Osteoblast (primary cell): ENCODE data around the gene DNAH10. TPM values are rescaled to one million over a fixed set of nuclear protein-coding genes. Genes with fewer than 3 reads are reported as not detected.

Experiments
- DNase-seq: peaks from one replicate; pipeline ENCODE4 v3.0.0; 2011; ENCODE audit warnings: low spot score, mixed read lengths; ENCODE audit not compliant: insufficient read length; ENCODE audit errors: missing footprints
- H2AFZ ChIP-seq: 2 replicates; pipeline ENCODE4 v1.6.0; 2011; ENCODE audit warnings: mild to moderate bottlenecking, low read length
- H3K27ac ChIP-seq: 2 replicates; pipeline ENCODE4 v1.5.1; 2011; ENCODE audit warnings: mild to moderate bottlenecking, low read depth, low read length, moderate library complexity
- H3K27me3 ChIP-seq: 2 replicates; pipeline ENCODE4 v1.6.0; 2012; ENCODE audit warnings: mild to moderate bottlenecking, control low read depth, inconsistent platforms, low read length, moderate library complexity; ENCODE audit not compliant: insufficient read depth
- H3K36me3 ChIP-seq: 2 replicates; pipeline ENCODE4 v1.5.1; 2011; ENCODE audit warnings: mild to moderate bottlenecking, low read length, control low read depth, moderate library complexity; ENCODE audit not compliant: insufficient read depth
- H3K4me1 ChIP-seq: 2 replicates; pipeline ENCODE4 v1.5.1; 2011; ENCODE audit warnings: mild to moderate bottlenecking, low read length, control low read depth, moderate library complexity; ENCODE audit not compliant: insufficient read depth
- H3K4me2 ChIP-seq: 2 replicates; pipeline ENCODE4 v1.6.0; 2011; ENCODE audit warnings: mild to moderate bottlenecking, low read length; ENCODE audit not compliant: insufficient read depth
- H3K4me3 ChIP-seq: fragments of 200-600 bp; sonication (generic); 3 replicates; pipeline ENCODE4 v1.5.1; 2012; ENCODE audit warnings: mild to moderate bottlenecking, low read length, inconsistent platforms; ENCODE audit not compliant: insufficient read depth
- H3K79me2 ChIP-seq: 2 replicates; pipeline ENCODE4 v1.6.0; 2012; ENCODE audit warnings: mild to moderate bottlenecking, low read length, control low read depth, inconsistent platforms; ENCODE audit not compliant: insufficient read depth
- H3K9me3 ChIP-seq: 2 replicates; pipeline ENCODE4 v1.5.1; 2011; ENCODE audit warnings: low read depth, low read length, control low read depth
- H4K20me1 ChIP-seq: 2 replicates; pipeline ENCODE4 v1.6.0; 2012; ENCODE audit warnings: mild to moderate bottlenecking, low read length, control low read depth; ENCODE audit not compliant: insufficient read depth
- CTCF ChIP-seq: IDR thresholded peaks from 2 replicates; pipeline ENCODE4 v1.5.1; 2011; ENCODE audit warnings: mild to moderate bottlenecking, low read depth, low read length, moderate library complexity; ENCODE audit errors: extremely low read depth
- total RNA-seq: library from RNA; depleted of rRNA; stranded (reverse); fragments of >200 nt; gene quantifications from 2 replicates; pipeline ENCODE4 v1.2.3, GENCODE V29; 2012

DNAH10 gene
- total RNA-seq, 1 donor = 0.72 TPM

- Histone ChIP-seq H3K9me3 (peaks cover 7% of the 10 kb centered on the region), H3K27me3 (no peaks in the 10 kb centered on the region), H4K20me1 (peaks cover 16% of the 10 kb centered on the region), H3K4me3 (no peak overlapping the region), H2AFZ (no peak overlapping the region), H3K27ac (no peak overlapping the region), H3K36me3 (peaks cover 65% of the 10 kb centered on the region), H3K79me2 (peaks cover 12% of the 10 kb centered on the region), H3K4me2 (no peak overlapping the region), H3K4me1 (peaks cover 32% of the 10 kb centered on the region)
- DNase-seq = no peak
- no peak for TF ChIP-seq CTCF
These were observed 178.5 kb downstream of the DNAH10 start for GRCh38 chr12:123940627-123940966.

- peak overlapping the region; percentile 92 for H3K27ac ChIP-seq
- no peak for DNase-seq
- H3K9me3 ChIP-seq = peaks cover 7% of the 10 kb centered on the region
- H3K4me3 ChIP-seq = no peak overlapping the region
- H3K79me2 ChIP-seq = peaks cover 12% of the 10 kb centered on the region
- no peak overlapping the region for H3K4me2 ChIP-seq
- H3K27me3 ChIP-seq = no peaks in the 10 kb centered on the region
- H3K4me1 ChIP-seq = peaks cover 32% of the 10 kb centered on the region
- peaks cover 18% of the 10 kb centered on the region for H4K20me1 ChIP-seq
- H3K36me3 ChIP-seq = peaks cover 63% of the 10 kb centered on the region
- no peak for TF ChIP-seq CTCF
- H2AFZ ChIP-seq = no peak overlapping the region
These were observed 178.9 kb downstream of the DNAH10 start for GRCh38 chr12:123941000-123941399.

- peaks cover 32% of the 10 kb centered on the region for H3K4me1 ChIP-seq
- TF ChIP-seq CTCF = no peak
- peaks cover 7% of the 10 kb centered on the region for H3K9me3 ChIP-seq
- peak overlapping the region; percentile 59 for H3K4me2 ChIP-seq
- H4K20me1 ChIP-seq = peaks cover 18% of the 10 kb centered on the region
- DNase-seq = no peak
- no peak overlapping the region for H2AFZ ChIP-seq
- H3K27me3 ChIP-seq = no peaks in the 10 kb centered on the region
- peaks cover 56% of the 10 kb centered on the region for H3K36me3 ChIP-seq
- H3K79me2 ChIP-seq = peaks cover 12% of the 10 kb centered on the region
- H3K4me3 ChIP-seq = peak overlapping the region; percentile 27
- H3K27ac ChIP-seq = peak overlapping the region; percentile 92
These were observed 179.6 kb downstream of the DNAH10 start for GRCh38 chr12:123941624-123942237.

- Histone ChIP-seq H3K36me3 (peaks cover 50% of the 10 kb centered on the region), H3K4me1 (peaks cover 32% of the 10 kb centered on the region), H3K4me3 (peak overlapping the region; percentile 11), H3K4me2 (peak overlapping the region; percentile 67), H3K27me3 (no peaks in the 10 kb centered on the region), H2AFZ (no peak overlapping the region), H3K79me2 (peaks cover 12% of the 10 kb centered on the region), H3K27ac (peak overlapping the region; percentile 92), H3K9me3 (peaks cover 7% of the 10 kb centered on the region), H4K20me1 (peaks cover 18% of the 10 kb centered on the region)
- peak; percentile 98 for DNase-seq
- TF ChIP-seq CTCF = no peak
These were observed 180.1 kb downstream of the DNAH10 start for GRCh38 chr12:123942238-123942653.
